HCT116 (cell line): ENCODE measurements around the gene HYCC2. TPM values are rescaled to one million over a fixed set of nuclear protein-coding genes. Genes with fewer than 3 reads are reported as not detected.

Source experiments
- ATAC-seq: fragments of 200-7000 bp; cut with Tn5 transposase; 2 replicates; pipeline ENCODE4 v1.9.1; 2020; ENCODE audit warnings: mild to moderate bottlenecking, moderate library complexity
- BruUV-seq: library from RNA; stranded (reverse); fragments of 400-500 nt; replicated peaks from 2 replicates; lab custom pipeline; 2021; lab: Mats Ljungman, UMichigan
- CTCF ChIA-PET: fragments of 300-600 bp; sonication (Branson Sonifier 250); formaldehyde crosslinking; loops from one replicate; lab custom pipeline; 2021; ENCODE audit warnings: antibody characterized with exemption; lab: Charles Lee
- POLR2A ChIA-PET: fragments of 300-600, 350-600 bp; sonication (Branson Sonifier 250); formaldehyde crosslinking; loops from one replicate; lab custom pipeline; 2021; ENCODE audit warnings: antibody characterized with exemption; lab: Charles Lee
- RAD21 ChIA-PET, 2 experiments: fragments of 300-600 bp; sonication (Branson Sonifier 250); formaldehyde crosslinking; loops; one replicate each; lab custom pipeline; 2023; ENCODE audit warnings: low total read pairs in 2 of 2; ENCODE audit not compliant: uncharacterized antibody in 2 of 2, unreplicated experiment in 2 of 2, low non-redundant PET in 1 of 2; lab: Charles Lee
- DNase-seq: peaks from one replicate; pipeline ENCODE4 v3.0.0-alpha.2; 2010; ENCODE audit warnings: low read depth, low spot score
- H2AFZ ChIP-seq: fragments of 200-600 bp; shearing (Covaris generic), sonication (generic); 2 replicates; pipeline ENCODE4 v1.6.1; 2017; ENCODE audit warnings: low read depth, mixed run types, mixed read lengths, antibody characterized with exemption, low read length; ENCODE audit not compliant: poor library complexity, severe bottlenecking
- H3K27ac ChIP-seq: 2 replicates; pipeline ENCODE4 v1.5.1; 2012; ENCODE audit warnings: low read depth, low read length
- H3K27me3 ChIP-seq: fragments of 200-600 bp; sonication (generic); 2 replicates; pipeline ENCODE4 v1.6.1; 2016; ENCODE audit warnings: mixed run types, low read length, mixed read lengths; ENCODE audit not compliant: insufficient read depth
- H3K36me3 ChIP-seq, 2 experiments: fragments of 200-500 bp in 1 of 2; fragments of 200-600 bp in 1 of 2; sonication (Bioruptor generic) in 1 of 2; sonication (generic) in 1 of 2; 2 replicates each; pipeline versions ENCODE4 v1.5.1 to v1.6.1; 2014 to 2016; ENCODE audit warnings: low read length in 2 of 2, inconsistent platforms in 1 of 2, mixed read lengths in 1 of 2, mixed run types in 1 of 2; ENCODE audit not compliant: insufficient read depth in 2 of 2, control insufficient read depth in 1 of 2
- H3K4me1 ChIP-seq, 2 experiments: fragments of 200-600 bp in 1 of 2; sonication (generic) in 1 of 2; 2 replicates each; pipeline versions ENCODE4 v1.5.1 to v1.6.1; 2012 to 2017; ENCODE audit warnings: low read length in 2 of 2, inconsistent platforms in 1 of 2, mild to moderate bottlenecking in 1 of 2, mixed read lengths in 1 of 2, mixed run types in 1 of 2, moderate library complexity in 1 of 2; ENCODE audit not compliant: insufficient read depth in 2 of 2, control insufficient read depth in 1 of 2
- H3K4me2 ChIP-seq: fragments of 200-600 bp; sonication (generic); 2 replicates; pipeline ENCODE4 v1.6.1; 2017; ENCODE audit warnings: mixed run types, low read length, mixed read lengths
- H3K4me3 ChIP-seq, 2 experiments: fragments of 200-600 bp in 1 of 2; sonication (generic) in 1 of 2; replicated peaks in 1 of 2; 2 replicates each; pipeline ENCODE4 v1.5.1; 2011 to 2016; ENCODE audit warnings: low read length in 2 of 2, control low read depth in 1 of 2, low read depth in 1 of 2, mild to moderate bottlenecking in 1 of 2, mixed read lengths in 1 of 2, mixed run types in 1 of 2
- H3K79me2 ChIP-seq: fragments of 200-600 bp; sonication (generic); 2 replicates; pipeline ENCODE4 v1.6.1; 2017; ENCODE audit warnings: mild to moderate bottlenecking, mixed run types, low read length, moderate library complexity, mixed read lengths; ENCODE audit not compliant: insufficient read depth
- H3K9ac ChIP-seq: fragments of 200-600 bp; sonication (generic); 2 replicates; pipeline ENCODE4 v1.6.1; 2016; ENCODE audit warnings: low read length, mixed read lengths
- H3K9me2 ChIP-seq: fragments of 200-600 bp; sonication (generic), shearing (Covaris generic); 2 replicates; pipeline ENCODE4 v1.6.1; 2017; ENCODE audit warnings: mixed run types, mild to moderate bottlenecking, moderate library complexity; ENCODE audit not compliant: insufficient read depth
- H3K9me3 ChIP-seq, 2 experiments: fragments of 200-500 bp in 1 of 2; fragments of 200-600 bp in 1 of 2; sonication (Bioruptor generic) in 1 of 2; sonication (generic) in 1 of 2; 2 replicates each; pipeline ENCODE4 v1.6.1; 2014 to 2017; ENCODE audit warnings: low read length in 2 of 2, mixed read lengths in 2 of 2, inconsistent platforms in 1 of 2, low read depth in 1 of 2, mild to moderate bottlenecking in 1 of 2, mixed run types in 1 of 2, moderate library complexity in 1 of 2; ENCODE audit not compliant: control insufficient read depth in 1 of 2, insufficient read depth in 1 of 2
- H4K20me1 ChIP-seq: fragments of 200-600 bp; sonication (generic), shearing (Covaris generic); 2 replicates; pipeline ENCODE4 v1.6.1; 2017; ENCODE audit warnings: mixed run types, mild to moderate bottlenecking, moderate library complexity; ENCODE audit not compliant: insufficient read depth
- CBX3 ChIP-seq: IDR thresholded peaks from 2 replicates; pipeline ENCODE4 v1.6.1; 2012; ENCODE audit warnings: low read depth
- CEBPB ChIP-seq: IDR thresholded peaks from 2 replicates; pipeline ENCODE4 v1.6.1; 2012; ENCODE audit warnings: low read depth
- EZH2 ChIP-seq: fragments of 200-600 bp; sonication (generic); IDR thresholded peaks from 2 replicates; pipeline ENCODE4 v1.6.1; 2017; ENCODE audit warnings: antibody characterized with exemption, mixed run types
- MAX ChIP-seq: IDR thresholded peaks from 2 replicates; pipeline ENCODE4 v1.6.1; 2012
- POLR2A ChIP-seq: IDR thresholded peaks from 2 replicates; pipeline ENCODE4 v1.7.0; 2011; ENCODE audit warnings: borderline replicate concordance; ENCODE audit not compliant: insufficient read depth, insufficient read length; ENCODE audit errors: extremely low read depth
- POLR2AphosphoS5 ChIP-seq: IDR thresholded peaks from 2 replicates; pipeline ENCODE4 v1.6.1; 2011; ENCODE audit warnings: mild to moderate bottlenecking, low read depth, low read length, moderate library complexity
- SIN3A ChIP-seq: IDR thresholded peaks from 2 replicates; pipeline ENCODE4 v1.6.1; 2012; ENCODE audit warnings: low read depth
- SRF ChIP-seq: IDR thresholded peaks from 2 replicates; pipeline ENCODE4 v1.6.1; 2012; ENCODE audit warnings: low read depth
- TCF7L2 ChIP-seq: IDR thresholded peaks from 2 replicates; pipeline ENCODE4 v1.7.0; 2011; ENCODE audit warnings: borderline replicate concordance, inconsistent platforms; ENCODE audit not compliant: insufficient read depth, insufficient read length; ENCODE audit errors: extremely low read depth
- YY1 ChIP-seq: IDR thresholded peaks from 2 replicates; pipeline ENCODE4 v1.6.1; 2011; ENCODE audit warnings: low read length, low read depth, moderate library complexity, mild to moderate bottlenecking; ENCODE audit not compliant: insufficient replicate concordance; ENCODE audit errors: extremely low read depth
- ZBTB33 ChIP-seq: IDR thresholded peaks from 2 replicates; pipeline ENCODE4 v1.6.1; 2011; ENCODE audit warnings: mild to moderate bottlenecking, low read length, moderate library complexity; ENCODE audit not compliant: insufficient replicate concordance; ENCODE audit errors: extremely low read depth
- ZFX ChIP-seq: fragments of 450-650 bp; IDR thresholded peaks from 2 replicates; pipeline ENCODE4 v1.6.1; 2017
- ZNF274 ChIP-seq: fragments of 200-500 bp; sonication (Bioruptor generic); IDR thresholded peaks from 2 replicates; pipeline ENCODE4 v1.6.1; 2014; ENCODE audit warnings: mild to moderate bottlenecking, low read depth, low read length, inconsistent platforms
- intact Hi-C: fragments of 100-400 bp; cut with micrococcal nuclease; formaldehyde crosslinking; loops from 2 replicates; pipeline ENCODE4 v1.10.0; 2022
- total RNA-seq: library from RNA; stranded (reverse); gene quantifications from one replicate; pipeline ENCODE4 v1.2.1, GENCODE V29; 2021; ENCODE audit not compliant: unreplicated experiment

The HYCC2 gene
- total RNA-seq, 1 experiment from 2014 or later: 9.9 TPM

GRCh38 chr2:201114846-201115245, 43.4 kb upstream of the HYCC2 start:
- no peak overlapping the region for H3K9ac ChIP-seq
- RAD21 ChIA-PET: no interaction called here
- H4K20me1 ChIP-seq: no peaks in the 10 kb centered on the region
- CTCF ChIA-PET: no interaction called here
- TF ChIP-seq MAX (no peak), TCF7L2 (no peak), ZFX (no peak), YY1 (no peak), SRF (no peak), EZH2 (no peak)
- DNase-seq (no peak), ATAC-seq (no peak)
- no peaks in the 10 kb centered on the region for H3K9me3 ChIP-seq
- H3K9me2 ChIP-seq: no peaks in the 10 kb centered on the region
- BruUV-seq: TSS peak; percentile 47
- 0 out of 2 replicates have a peak overlapping the region, but pooled peaks have one; percentile 84 for H3K4me2 ChIP-seq
- no peak overlapping the region for H3K27ac ChIP-seq
- peaks cover 18 to 48% of the 10 kb centered on the region in 2 experiments for H3K4me1 ChIP-seq
- peaks cover 37% of the 10 kb centered on the region for H3K79me2 ChIP-seq
- H3K4me3 ChIP-seq: no peak overlapping the region
- no peak overlapping the region for H2AFZ ChIP-seq
- intact Hi-C loops: no loop called here
- H3K27me3 ChIP-seq: no peaks in the 10 kb centered on the region
- POLR2A ChIA-PET: interaction anchor here (2.2 kb wide), 1 partner anchor 35 kb away, joined by 8 read pairs; no protein-coding TSS in a partner anchor
- H3K36me3 ChIP-seq: no peaks in the 10 kb centered on the region

GRCh38 chr2:201114350-201114749, 42.9 kb upstream of the HYCC2 start:
- no peaks in the 10 kb centered on the region for H3K36me3 ChIP-seq
- ChIA-PET POLR2A (no interaction called here), RAD21 (no interaction called here), CTCF (no interaction called here)
- H3K4me3 ChIP-seq: no peak overlapping the region
- no peak for TF ChIP-seq CEBPB
- no peak for TF ChIP-seq CBX3
- no peak for TF ChIP-seq POLR2AphosphoS5
- no peak for TF ChIP-seq YY1
- TF ChIP-seq ZBTB33: no peak
- TF ChIP-seq POLR2A: no peak
- TF ChIP-seq ZNF274: no peak
- TF ChIP-seq SIN3A: no peak
- H3K4me2 ChIP-seq: no peak overlapping the region
- H3K9me2 ChIP-seq: no peaks in the 10 kb centered on the region
- H4K20me1 ChIP-seq: no peaks in the 10 kb centered on the region
- intact Hi-C loops: no loop called here
- peaks cover 13 to 43% of the 10 kb centered on the region in 2 experiments for H3K4me1 ChIP-seq
- peaks cover 32% of the 10 kb centered on the region for H3K79me2 ChIP-seq
- DNase-seq: no peak
- ATAC-seq: no peak
- BruUV-seq: no TSS peak
- no peak overlapping the region for H2AFZ ChIP-seq
- H3K27ac ChIP-seq: no peak overlapping the region
- H3K9ac ChIP-seq: no peak overlapping the region
- no peaks in the 10 kb centered on the region for H3K9me3 ChIP-seq
- no peaks in the 10 kb centered on the region for H3K27me3 ChIP-seq
